H4 (cell line): ENCODE data around the gene IREB2. TPM values are rescaled to one million over a fixed set of nuclear protein-coding genes. Genes with fewer than 3 reads are reported as not detected.

Source experiments
- DNase-seq: peaks from one replicate; pipeline ENCODE4 v3.0.0-alpha.2; 2015; ENCODE audit warnings: low spot score
- total RNA-seq: library from RNA; depleted of rRNA; stranded (reverse); fragments of >200 nt; shearing (Covaris generic); gene quantifications from 2 replicates; pipeline ENCODE4 v1.2.3, GENCODE V29; 2014

The IREB2 gene
- total RNA-seq, 1 experiment from 2014 or later: 16.6 TPM

- DNase-seq: no peak
These were observed 32.6 kb upstream of the IREB2 start for GRCh38 chr15:78405336-78405924.

- no peak for DNase-seq
These were observed 31.9 kb upstream of the IREB2 start for GRCh38 chr15:78406016-78406585.

GRCh38 chr15:78407608-78408354, 30.2 kb upstream of the IREB2 start:
- DNase-seq: no peak

GRCh38 chr15:78408355-78408640, 29.7 kb upstream of the IREB2 start:
- DNase-seq: no peak

DNA sequence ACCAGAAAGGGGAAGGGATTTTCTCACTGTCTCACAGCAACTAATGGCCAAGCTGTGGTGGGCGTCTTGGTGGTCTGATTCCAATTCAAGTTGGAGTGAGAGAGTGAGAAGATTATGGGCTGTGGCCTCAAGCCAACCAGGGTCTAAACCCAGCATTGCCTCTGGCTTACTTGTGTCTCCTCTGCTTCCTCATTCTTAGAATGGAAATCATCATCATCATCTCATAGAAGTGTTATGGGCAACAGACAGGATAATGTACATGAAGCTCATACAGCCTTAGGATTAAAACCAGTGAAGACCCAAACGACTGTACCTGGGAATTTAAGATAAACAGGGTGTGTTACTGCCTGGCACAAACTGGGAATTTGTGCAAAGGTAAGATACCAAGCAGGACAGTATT, 29.1 kb upstream of the IREB2 start:
- no peak for DNase-seq

- no peak for DNase-seq
These were observed 27.0 kb upstream of the IREB2 start for GRCh38 chr15:78411061-78411460.

DNA sequence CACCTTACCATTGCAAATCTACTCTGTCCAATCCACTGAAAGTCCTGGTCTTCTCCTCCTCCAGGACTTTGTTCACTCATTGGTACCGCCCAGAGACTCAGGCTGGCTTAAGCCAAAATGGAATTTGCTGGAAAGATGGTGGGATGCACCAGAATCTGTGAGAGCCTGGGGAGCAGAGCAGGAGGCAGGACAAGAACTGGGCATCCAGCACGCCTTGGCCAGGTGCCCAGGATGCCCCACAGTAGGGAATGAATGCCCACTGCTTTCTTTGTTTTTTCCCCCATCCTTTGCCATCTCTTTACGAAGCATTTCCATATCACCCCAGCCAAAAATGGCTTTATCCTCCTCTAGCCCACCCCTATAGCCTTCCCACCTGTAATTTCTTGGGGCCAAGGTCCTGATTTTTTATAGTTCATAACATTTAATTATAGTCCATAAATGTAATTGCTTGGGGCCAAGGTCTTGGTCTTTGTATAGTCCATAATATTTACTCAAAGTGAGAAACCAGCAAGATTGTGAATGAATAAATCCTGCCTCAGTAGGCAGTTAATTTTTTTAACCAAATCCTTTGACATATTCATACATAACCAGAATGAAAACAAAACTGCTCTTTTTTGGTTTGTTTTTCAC, 23.3 kb upstream of the IREB2 start:
- no peak for DNase-seq

DNA sequence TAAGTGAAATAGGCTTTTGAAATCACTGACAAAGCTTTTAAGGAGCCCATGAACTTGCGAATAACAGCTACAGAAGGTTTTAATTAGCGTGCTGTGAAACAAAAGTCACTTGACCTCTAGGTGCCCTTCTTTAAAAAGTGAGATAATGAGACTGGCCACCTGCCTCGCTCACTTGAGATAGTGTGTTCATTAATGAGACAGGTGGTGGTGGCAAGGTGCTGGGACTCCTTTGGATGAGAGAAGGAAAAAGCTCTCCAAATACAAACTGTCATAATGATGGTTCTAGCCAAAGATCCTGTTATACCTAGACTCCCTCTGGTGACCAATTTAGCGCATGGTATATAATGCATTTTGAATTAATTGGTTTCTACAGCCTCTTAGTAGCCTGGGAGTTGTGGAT, 22.7 kb upstream of the IREB2 start:
- DNase-seq: peak; percentile 17

- no peak for DNase-seq
These were observed 20.0 kb upstream of the IREB2 start for GRCh38 chr15:78417754-78418630.

- no peak for DNase-seq
These were observed 19.3 kb upstream of the IREB2 start for GRCh38 chr15:78418686-78419085.

DNA sequence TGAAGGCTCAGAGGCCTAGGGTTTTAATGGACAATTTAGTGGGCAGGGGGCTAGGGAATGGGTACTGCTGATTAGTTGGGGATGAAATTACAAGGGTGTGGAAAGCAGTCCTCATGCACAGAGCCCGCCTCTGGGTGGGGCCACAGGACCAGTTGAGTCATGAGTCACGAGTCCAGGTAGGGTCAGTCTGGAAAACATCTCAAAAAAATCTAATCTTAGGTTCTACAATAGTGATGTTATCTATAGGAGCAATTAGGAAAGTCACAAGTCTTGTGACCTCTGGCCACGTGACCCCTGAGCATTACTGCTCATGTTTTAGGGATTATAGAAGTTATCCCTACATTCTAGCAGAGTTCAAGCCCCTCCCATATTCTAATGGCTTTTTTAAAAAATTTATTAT, 18.6 kb upstream of the IREB2 start:
- DNase-seq: no peak

DNA sequence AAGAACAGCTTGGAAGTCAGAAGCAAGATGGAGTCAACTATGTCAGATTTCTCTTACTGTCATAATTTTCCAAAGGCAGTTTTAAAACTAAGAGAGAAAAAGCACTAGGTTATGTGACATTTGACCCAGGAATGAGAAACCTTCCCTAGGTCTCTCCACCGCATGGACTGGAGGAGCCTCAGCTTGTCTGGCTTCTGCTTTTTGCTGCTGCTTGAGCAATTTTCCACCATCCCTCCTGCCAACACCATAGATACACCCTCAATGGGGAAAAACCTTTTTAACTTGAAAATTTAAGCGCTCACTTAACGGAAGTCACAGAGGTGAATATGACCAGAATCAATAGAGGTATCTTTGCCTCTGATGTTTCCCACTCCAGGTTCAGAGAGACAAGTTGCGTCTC, 17.8 kb upstream of the IREB2 start:
- no peak for DNase-seq

DNA sequence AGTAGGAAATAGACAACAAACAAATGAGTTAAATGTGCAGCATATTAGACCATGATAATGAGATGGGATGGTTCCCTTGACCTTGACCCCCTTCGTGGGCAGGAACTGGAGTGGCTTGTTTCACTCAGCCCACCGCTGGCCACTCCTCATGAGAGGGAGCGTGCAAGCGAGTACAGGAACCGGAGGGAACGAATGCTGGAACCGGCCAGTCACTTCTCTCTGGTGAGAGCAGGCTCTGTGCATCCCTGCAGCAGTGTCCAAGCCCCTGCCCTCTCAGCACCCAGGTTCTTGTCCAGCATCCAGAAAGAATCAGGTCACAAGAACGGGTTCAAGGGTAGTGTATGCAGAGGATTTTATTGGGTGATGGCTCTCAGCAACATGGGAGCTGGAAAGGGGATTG, 17.2 kb upstream of the IREB2 start:
- no peak for DNase-seq

GRCh38 chr15:78421238-78421965, 16.6 kb upstream of the IREB2 start:
- DNase-seq: no peak

GRCh38 chr15:78422571-78423340, 15.3 kb upstream of the IREB2 start:
- DNase-seq: peak; percentile 40

GRCh38 chr15:78424673-78425072, 13.3 kb upstream of the IREB2 start:
- no peak for DNase-seq

- no peak for DNase-seq
These were observed 12.4 kb upstream of the IREB2 start for GRCh38 chr15:78425643-78426042.

DNA sequence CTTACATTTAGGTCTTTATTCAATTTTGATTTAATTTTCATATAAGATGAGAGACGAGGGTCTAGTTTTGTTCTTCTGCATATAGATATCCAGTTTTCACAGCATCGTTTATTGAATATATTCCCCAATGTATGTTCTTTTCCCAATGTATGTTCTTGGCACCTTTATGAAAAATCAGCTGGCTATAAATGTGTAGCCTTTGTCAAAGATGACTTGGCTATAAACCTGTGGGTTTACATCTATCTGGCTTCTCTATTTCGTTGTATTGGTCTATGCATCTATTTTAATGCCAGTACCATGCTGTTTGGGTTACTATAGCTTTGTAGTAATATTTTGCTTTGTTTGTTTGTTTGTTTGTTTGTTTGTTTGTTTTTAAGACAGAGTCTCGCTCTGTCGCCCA, 11.7 kb upstream of the IREB2 start:
- DNase-seq: no peak

- no peak for DNase-seq
These were observed 10.1 kb upstream of the IREB2 start for GRCh38 chr15:78427953-78428352.

- no peak for DNase-seq
These were observed 8.5 kb upstream of the IREB2 start for GRCh38 chr15:78429477-78429876.

GRCh38 chr15:78431955-78432354, 6.1 kb upstream of the IREB2 start:
- no peak for DNase-seq
